MCF 10A (cell line): ENCODE data around the gene DEXI. TPM values are rescaled to one million over a fixed set of nuclear protein-coding genes. Genes with fewer than 3 reads are reported as not detected.

Experiments used
- BruUV-seq: library from RNA; stranded (reverse); fragments of 400-500 nt; replicated peaks from 2 replicates; lab custom pipeline; 2021; lab: Mats Ljungman, UMichigan
- CTCF ChIA-PET: fragments of 300-600 bp; sonication (Branson Sonifier 250); formaldehyde crosslinking; extraction: SDS; loops from one replicate; lab custom pipeline; 2021; ENCODE audit warnings: antibody characterized with exemption, inconsistent platforms; lab: Yijun Ruan, JAX
- POLR2A ChIA-PET: fragments of 300-600, 350-650 bp; sonication (Branson Sonifier 250); formaldehyde crosslinking; extraction: SDS; loops from one replicate; lab custom pipeline; 2020; ENCODE audit warnings: antibody characterized with exemption, inconsistent platforms; lab: Yijun Ruan, JAX
- DNase-seq: peaks from one replicate; pipeline ENCODE4 v3.0.0-alpha.2; 2018; ENCODE audit not compliant: unreplicated experiment
- H3K27ac Mint-ChIP-seq: one replicate; pipeline ENCODE4 v1.8.0; 2022; ENCODE audit warnings: mild to moderate bottlenecking, low read depth, mixed read lengths; ENCODE audit not compliant: unreplicated experiment
- H3K27me3 Mint-ChIP-seq: one replicate; pipeline ENCODE4 v1.8.0; 2022; ENCODE audit warnings: mixed read lengths; ENCODE audit not compliant: insufficient read depth, unreplicated experiment
- H3K36me3 Mint-ChIP-seq: one replicate; pipeline ENCODE4 v1.8.0; 2022; ENCODE audit warnings: mild to moderate bottlenecking, moderate library complexity, mixed read lengths; ENCODE audit not compliant: insufficient read depth, unreplicated experiment
- H3K4me1 Mint-ChIP-seq: one replicate; pipeline ENCODE4 v1.8.0; 2022; ENCODE audit warnings: mixed read lengths; ENCODE audit not compliant: insufficient read depth, unreplicated experiment
- H3K4me3 Mint-ChIP-seq: one replicate; pipeline ENCODE4 v1.8.0; 2022; ENCODE audit warnings: mild to moderate bottlenecking, moderate library complexity, mixed read lengths; ENCODE audit not compliant: unreplicated experiment
- H3K9me3 Mint-ChIP-seq: one replicate; pipeline ENCODE4 v1.8.0; 2022; ENCODE audit warnings: mixed read lengths; ENCODE audit not compliant: unreplicated experiment
- intact Hi-C: fragments of 100-400 bp; cut with micrococcal nuclease; formaldehyde crosslinking; loops from 2 replicates; pipeline ENCODE4 v1.14.1; 2022
- total RNA-seq: library from RNA; stranded (reverse); gene quantifications from 2 replicates; pipeline ENCODE4 v1.2.3, GENCODE V29; 2022
- TF ChIP-seq, protein P1 (sequence below): fragments of 200-600 bp; IDR thresholded peaks from one replicate; pipeline ENCODE4 v1.8.0; 2022; ENCODE audit warnings: antibody characterized with exemption, mild to moderate bottlenecking; ENCODE audit not compliant: unreplicated experiment

Gene DEXI
- total RNA-seq, 1 experiment from 2014 or later = 24.1 TPM

DNA sequence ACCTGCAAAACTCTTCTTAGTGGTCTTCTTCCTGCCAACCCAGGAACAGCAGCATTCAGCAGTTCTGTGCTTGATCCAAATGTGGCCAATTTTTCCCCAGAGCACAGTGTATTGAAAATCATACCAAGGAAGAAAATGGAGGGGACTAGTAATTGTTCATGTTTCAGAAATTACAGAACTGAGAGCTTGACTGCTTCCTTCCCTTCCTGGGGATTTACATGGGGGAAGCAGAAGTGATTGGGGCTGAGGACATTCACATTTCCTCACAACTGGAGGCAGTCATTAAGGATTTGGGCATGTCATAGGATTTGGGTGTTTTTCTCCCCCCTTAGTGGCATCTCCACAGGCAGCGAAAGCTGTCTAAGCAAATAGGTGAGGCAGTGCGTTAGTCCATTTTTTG lies 45.5 kb downstream of the DEXI start:
- no peak overlapping the region for H3K4me3 Mint-ChIP-seq
- CTCF ChIA-PET = no interaction called here
- intact Hi-C loops = no loop called here
- H3K27me3 Mint-ChIP-seq = peaks cover 55% of the 10 kb centered on the region
- TF ChIP-seq, protein P1, sequence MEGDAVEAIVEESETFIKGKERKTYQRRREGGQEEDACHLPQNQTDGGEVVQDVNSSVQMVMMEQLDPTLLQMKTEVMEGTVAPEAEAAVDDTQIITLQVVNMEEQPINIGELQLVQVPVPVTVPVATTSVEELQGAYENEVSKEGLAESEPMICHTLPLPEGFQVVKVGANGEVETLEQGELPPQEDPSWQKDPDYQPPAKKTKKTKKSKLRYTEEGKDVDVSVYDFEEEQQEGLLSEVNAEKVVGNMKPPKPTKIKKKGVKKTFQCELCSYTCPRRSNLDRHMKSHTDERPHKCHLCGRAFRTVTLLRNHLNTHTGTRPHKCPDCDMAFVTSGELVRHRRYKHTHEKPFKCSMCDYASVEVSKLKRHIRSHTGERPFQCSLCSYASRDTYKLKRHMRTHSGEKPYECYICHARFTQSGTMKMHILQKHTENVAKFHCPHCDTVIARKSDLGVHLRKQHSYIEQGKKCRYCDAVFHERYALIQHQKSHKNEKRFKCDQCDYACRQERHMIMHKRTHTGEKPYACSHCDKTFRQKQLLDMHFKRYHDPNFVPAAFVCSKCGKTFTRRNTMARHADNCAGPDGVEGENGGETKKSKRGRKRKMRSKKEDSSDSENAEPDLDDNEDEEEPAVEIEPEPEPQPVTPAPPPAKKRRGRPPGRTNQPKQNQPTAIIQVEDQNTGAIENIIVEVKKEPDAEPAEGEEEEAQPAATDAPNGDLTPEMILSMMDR = no peak
- no peak overlapping the region for H3K27ac Mint-ChIP-seq
- DNase-seq = no peak
- no TSS peak for BruUV-seq
- no peaks in the 10 kb centered on the region for H3K36me3 Mint-ChIP-seq
- H3K4me1 Mint-ChIP-seq = no peaks in the 10 kb centered on the region
- POLR2A ChIA-PET = no interaction called here
- no peaks in the 10 kb centered on the region for H3K9me3 Mint-ChIP-seq

DNA sequence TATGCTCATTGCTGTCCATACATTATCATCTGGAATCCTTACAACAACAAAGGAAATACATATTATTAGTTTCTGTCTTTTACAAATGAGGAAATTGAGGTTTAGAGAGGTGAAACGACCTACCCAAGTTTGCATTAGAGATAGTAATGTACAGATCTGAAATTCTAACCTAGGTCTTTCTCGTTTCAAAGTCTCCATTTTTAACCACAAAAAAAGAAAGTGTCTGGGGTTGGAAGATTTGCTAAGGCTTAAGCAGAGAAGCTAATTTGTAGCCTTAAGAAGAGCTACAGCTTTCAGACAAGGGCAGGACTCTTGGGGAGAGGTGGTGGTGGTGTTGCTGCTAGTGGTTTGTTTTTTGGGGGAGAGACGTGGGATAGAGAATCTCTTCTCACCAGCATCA lies 46.1 kb downstream of the DEXI start:
- peaks cover 57% of the 10 kb centered on the region for H3K27me3 Mint-ChIP-seq
- DNase-seq = no peak
- H3K36me3 Mint-ChIP-seq = no peaks in the 10 kb centered on the region
- no TSS peak for BruUV-seq
- TF ChIP-seq, protein P1 = no peak
- ChIA-PET CTCF (no interaction called here), POLR2A (no interaction called here)
- intact Hi-C loops = no loop called here
- no peak overlapping the region for H3K27ac Mint-ChIP-seq
- no peaks in the 10 kb centered on the region for H3K9me3 Mint-ChIP-seq
- H3K4me3 Mint-ChIP-seq = no peak overlapping the region
- H3K4me1 Mint-ChIP-seq = no peaks in the 10 kb centered on the region

DNA sequence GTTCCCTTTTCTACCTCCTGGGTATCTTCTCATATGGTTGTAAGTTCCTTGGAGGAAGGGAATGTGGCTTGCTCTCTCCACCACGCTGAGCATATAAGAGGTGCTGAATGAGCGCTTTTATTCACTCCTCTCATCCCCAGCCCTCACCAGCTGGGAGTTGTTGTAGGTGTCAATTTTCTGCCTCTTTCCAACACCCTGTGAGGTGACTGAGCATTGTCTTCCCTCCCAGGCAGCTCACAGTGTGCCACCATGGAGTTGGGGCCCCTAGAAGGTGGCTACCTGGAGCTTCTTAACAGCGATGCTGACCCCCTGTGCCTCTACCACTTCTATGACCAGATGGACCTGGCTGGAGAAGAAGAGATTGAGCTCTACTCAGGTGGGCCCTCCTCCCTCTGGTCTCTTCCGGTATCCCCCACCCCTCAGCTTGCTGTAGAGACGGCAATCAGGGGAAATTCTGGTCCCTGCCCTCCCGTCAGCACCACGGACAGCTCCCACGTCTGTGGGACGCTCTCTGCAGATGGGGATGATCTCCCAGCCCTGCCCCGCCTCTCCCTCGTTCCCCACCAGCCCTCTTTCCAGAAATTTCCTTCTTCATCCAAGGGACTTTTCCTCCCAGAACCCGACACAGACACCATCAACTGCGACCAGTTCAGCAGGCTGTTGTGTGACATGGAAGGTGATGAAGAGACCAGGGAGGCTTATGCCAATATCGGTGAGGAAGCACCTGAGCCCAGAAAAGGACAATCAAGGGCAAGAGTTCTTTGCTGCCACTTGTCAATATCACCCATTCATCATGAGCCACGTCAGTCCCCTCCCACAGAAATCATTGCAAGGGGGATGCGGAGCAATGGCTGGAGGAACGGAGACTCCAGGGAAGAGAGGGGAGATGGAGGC lies 47.0 kb downstream of the DEXI start:
- Mint-ChIP-seq H3K27me3 (peaks cover 65% of the 10 kb centered on the region), H3K4me1 (no peaks in the 10 kb centered on the region), H3K4me3 (no peak overlapping the region), H3K36me3 (no peaks in the 10 kb centered on the region), H3K27ac (no peak overlapping the region), H3K9me3 (no peaks in the 10 kb centered on the region)
- POLR2A ChIA-PET = interaction anchor here (0.6 kb wide), 1 partner anchor 141 kb away, joined by 3 read pairs; no protein-coding TSS in a partner anchor
- peak; percentile 60 for DNase-seq
- CTCF ChIA-PET = interaction anchor here (0.6 kb wide), 1 partner anchor 1476 kb away, joined by 3 read pairs; no protein-coding TSS in a partner anchor
- intact Hi-C loops = no loop called here
- BruUV-seq = no TSS peak
- TF ChIP-seq, protein P1 = no peak

DNA sequence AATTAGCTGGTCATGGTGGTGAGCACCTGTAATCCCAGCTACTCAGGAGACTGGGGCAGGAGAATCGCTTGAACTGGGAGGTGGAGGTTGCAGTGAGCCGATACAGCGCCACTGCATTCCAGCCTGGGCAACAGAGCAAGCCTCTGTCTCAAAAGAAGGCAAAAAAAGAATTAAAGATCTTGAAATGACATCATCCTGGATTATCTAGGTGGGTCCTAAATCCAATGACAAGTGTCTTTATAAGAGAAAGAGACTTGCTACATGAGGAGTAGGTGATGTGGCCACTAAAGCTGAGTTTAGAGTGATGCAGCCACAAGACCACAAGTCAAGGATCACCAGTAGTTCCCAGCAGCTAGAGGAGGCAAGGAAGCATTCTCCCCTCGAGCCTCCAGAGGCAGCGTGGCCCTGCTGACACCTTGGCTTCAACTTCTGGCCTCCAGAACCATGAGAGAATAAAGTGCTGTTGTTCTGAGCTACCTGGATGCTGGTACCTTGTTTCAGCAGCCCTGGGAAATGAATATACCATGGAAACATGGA lies 49.4 kb downstream of the DEXI start:
- H3K27me3 Mint-ChIP-seq = peaks cover 77% of the 10 kb centered on the region
- no TSS peak for BruUV-seq

More for the DNA sequence above, 49.4 kb downstream of the DEXI start:
- ChIA-PET POLR2A (interaction anchor here (0.7 to 1.1 kb wide), 2 partner anchors 14 to 153 kb away, joined by 3 read pairs; no protein-coding TSS in a partner anchor), CTCF (interaction anchor here (1.2 kb wide), 1 partner anchor 26 kb away, joined by 4 read pairs; no protein-coding TSS in a partner anchor)
- H3K4me1 Mint-ChIP-seq = no peaks in the 10 kb centered on the region
- no peaks in the 10 kb centered on the region for H3K36me3 Mint-ChIP-seq
- TF ChIP-seq, protein P1 = no peak
- no peak overlapping the region for H3K4me3 Mint-ChIP-seq
- DNase-seq = no peak
- no peaks in the 10 kb centered on the region for H3K9me3 Mint-ChIP-seq
- intact Hi-C loops = no loop called here
- no peak overlapping the region for H3K27ac Mint-ChIP-seq
